Posterior vena cava (tissue), 2 donors: ENCODE measurements around the gene KBTBD2. TPM values are rescaled to one million over a fixed set of nuclear protein-coding genes. Genes with fewer than 3 reads are reported as not detected.
"Not testable (repeated sequence)": the region's sequence is repeated elsewhere in the genome, so short reads cannot be mapped to it uniquely, and the experiment has no call there.

Source experiments
- DNase-seq: peaks from one replicate; pipeline ENCODE4 v3.0.0-alpha.2; 2020; ENCODE audit warnings: low spot score
- intact Hi-C, 2 donors: fragments of 100-400 bp; cut with DNase I; formaldehyde crosslinking; loops; one replicate each; pipeline versions ENCODE4 v1.14.1 to v1.14.2; 2022 to 2023
- long read RNA-seq, 2 donors: library from polyadenylated mRNA; unstranded; transcript quantifications; one replicate each; pipeline ENCODE4 v2.0.0, GENCODE V29; 2020 to 2021
- total RNA-seq, 2 donors: library from RNA; stranded (reverse); fragmentation: NEBNext Ultra II Directional; extraction: Animal tissue kit (Norgen Biotek cat#: 25700); gene quantifications; one replicate each; pipeline ENCODE4 v1.2.1, GENCODE V29; 2021
- donor health status: DM: yes; HTN: yes; CAD: no.
- donor health status: DM: yes; HTN: yes; CAD: no.

KBTBD2 gene
- total RNA-seq, result 10 to 100 TPM; 24.1 to 34.8 TPM
- long read RNA-seq, donor 1, transcript KBTBD2-201 (4 exons, 3,745 nt), result major isoform, 8 of 14 reads
- long read RNA-seq, donor 1, partial matches to known transcripts, result 0 of 14 reads
- long read RNA-seq, donor 1, other reads (novel, unspliced or antisense), result 6 of 14 reads
- long read RNA-seq, donor 2, transcript KBTBD2-201 (4 exons, 3,745 nt), result major isoform, 7 of 12 reads
- long read RNA-seq, donor 2, partial matches to known transcripts, result 0 of 12 reads
- long read RNA-seq, donor 2, other reads (novel, unspliced or antisense), result 5 of 12 reads

GRCh38 chr7:32891043-32891799 lies at the start of gene KBTBD2:
Gene KBTBD2, minus strand, starts transcription at chr7:32891760. Its CDS starts 12,156 bp downstream, at chr7:32879604.
- DNase-seq, result peak; percentile 96
- intact Hi-C loops, result loop anchor here in 1 of 2 donors (10.0 kb wide), 1 partner anchor 54 kb away; no protein-coding TSS in a partner anchor

DNA sequence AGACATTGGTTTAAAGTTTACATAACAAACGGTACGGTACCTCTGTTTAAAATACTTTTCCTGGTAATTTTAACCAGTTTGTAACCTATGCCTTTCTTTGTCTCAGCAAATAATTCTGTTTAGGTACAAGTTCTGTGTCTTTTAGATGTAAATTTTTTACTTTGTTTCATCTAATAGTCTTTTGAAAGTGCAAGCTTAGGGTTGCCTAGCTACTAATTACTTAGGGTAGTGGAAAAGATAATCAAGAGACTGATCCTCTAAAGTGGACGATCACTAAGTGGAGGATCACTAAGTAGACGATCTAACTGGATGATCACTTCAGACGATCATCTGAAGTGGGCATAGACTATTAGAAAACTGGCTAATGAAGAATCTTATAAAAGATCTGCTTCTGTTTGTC lies 49.6 kb upstream of the KBTBD2 start:
- intact Hi-C loops, result loop anchor here in 1 of 2 donors (10.0 kb wide), 1 partner anchor 46 kb away; the partner anchor contains the start of gene KBTBD2
- no peak for DNase-seq

DNA sequence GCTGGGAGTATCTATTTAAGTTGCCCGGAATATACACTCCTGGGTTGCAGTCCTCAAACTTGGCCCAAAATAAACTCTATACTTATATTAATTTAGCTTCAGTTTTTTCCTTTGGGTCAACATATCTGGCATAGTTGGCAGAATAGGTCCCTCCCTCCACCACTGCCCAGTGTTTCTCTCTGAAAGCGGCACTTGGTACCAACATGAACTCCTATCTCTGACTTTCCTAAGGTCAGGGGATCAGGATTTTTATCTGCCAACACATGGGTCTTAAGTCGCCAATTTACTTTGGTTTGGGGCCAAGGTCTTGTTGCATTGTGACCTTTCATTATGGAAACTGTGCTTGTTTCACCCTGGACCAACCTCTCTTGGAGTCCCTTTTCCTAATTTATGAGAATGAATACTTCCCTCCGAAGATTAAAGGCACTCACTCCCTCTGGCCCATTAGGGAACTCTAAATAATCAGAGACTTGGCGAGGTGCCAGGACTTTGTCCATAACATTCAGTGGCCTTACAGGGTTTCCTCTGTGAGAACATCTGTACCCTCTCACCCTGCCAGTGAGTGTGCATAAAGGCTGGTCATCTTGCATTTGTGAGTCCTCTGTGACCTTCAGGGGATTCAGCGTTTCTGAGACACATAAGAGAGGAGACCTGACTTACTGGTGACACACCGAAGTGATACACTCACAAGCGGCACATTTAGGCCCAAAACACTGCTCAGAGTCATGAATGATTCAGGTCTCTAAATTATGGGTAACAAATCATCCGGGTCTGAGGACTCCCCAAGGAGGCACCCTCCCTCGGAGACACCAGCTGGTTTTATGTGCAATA lies 46.0 kb upstream of the KBTBD2 start:
- intact Hi-C loops, result no loop called here
- no peak for DNase-seq

GRCh38 chr7:32936689-32937088 lies 45.1 kb upstream of the KBTBD2 start:
- intact Hi-C loops, result no loop called here
- DNase-seq, result no peak

- intact Hi-C loops, result no loop called here
- no peak for DNase-seq
Measured at GRCh38 chr7:32935558-32935957, 44.0 kb upstream of the KBTBD2 start.

GRCh38 chr7:32930378-32930777 lies 38.8 kb upstream of the KBTBD2 start:
- intact Hi-C loops, result no loop called here
- no peak for DNase-seq

- no peak for DNase-seq
- intact Hi-C loops, result no loop called here
Measured at GRCh38 chr7:32929430-32930143, 38.0 kb upstream of the KBTBD2 start.

GRCh38 chr7:32928785-32929298 lies 37.3 kb upstream of the KBTBD2 start:
- DNase-seq, result no peak
- intact Hi-C loops, result no loop called here

DNA sequence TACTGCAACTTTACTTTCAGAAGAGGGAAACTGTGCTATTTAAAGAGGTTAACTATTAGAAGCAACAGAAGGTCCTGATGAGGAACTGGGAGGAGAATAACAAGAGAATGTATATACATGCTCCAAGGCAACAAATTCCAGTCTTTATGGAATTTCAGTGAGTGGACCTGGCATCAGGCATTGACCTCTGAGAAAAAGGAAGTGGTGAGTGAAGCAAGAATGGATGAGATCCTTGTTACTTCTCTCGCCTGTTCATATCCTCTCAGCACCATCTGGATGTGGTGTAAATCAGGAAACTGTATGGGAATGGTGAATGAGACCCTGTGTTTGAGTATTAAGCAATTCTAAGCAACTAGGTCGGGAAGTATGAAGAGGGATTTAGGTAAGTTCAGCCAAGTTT lies 30.3 kb upstream of the KBTBD2 start:
- intact Hi-C loops, result no loop called here
- DNase-seq, result no peak

- intact Hi-C loops, DNase-seq: not testable (repeated sequence)
Measured at GRCh38 chr7:32916994-32917393, 25.4 kb upstream of the KBTBD2 start.

GRCh38 chr7:32916006-32916405 lies 24.4 kb upstream of the KBTBD2 start:
- no peak for DNase-seq
- intact Hi-C loops, result no loop called here

DNA sequence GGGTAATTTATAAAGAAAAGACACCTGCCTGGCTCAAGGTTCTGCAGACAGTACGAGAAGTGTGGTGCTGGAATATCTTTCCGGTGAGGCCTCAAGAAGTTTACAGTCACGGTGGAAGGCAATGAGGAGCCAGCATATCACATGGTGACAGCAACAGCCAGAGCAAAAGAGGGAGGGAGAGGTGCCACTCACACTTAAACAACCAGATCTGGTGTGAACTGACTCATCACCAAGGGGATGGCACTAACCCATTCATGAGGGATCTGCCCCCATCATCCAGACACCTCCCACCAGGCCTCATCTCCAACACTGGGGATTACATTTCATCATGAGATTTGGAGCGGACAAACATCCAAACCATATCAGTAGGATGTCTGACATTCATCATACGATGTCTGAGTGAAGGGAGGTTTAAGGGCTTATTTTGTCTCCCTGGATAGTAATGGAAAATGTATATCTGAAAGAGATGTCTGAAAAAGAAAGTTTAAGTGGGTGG lies 23.5 kb upstream of the KBTBD2 start:
- intact Hi-C loops, result no loop called here
- no peak for DNase-seq

DNA sequence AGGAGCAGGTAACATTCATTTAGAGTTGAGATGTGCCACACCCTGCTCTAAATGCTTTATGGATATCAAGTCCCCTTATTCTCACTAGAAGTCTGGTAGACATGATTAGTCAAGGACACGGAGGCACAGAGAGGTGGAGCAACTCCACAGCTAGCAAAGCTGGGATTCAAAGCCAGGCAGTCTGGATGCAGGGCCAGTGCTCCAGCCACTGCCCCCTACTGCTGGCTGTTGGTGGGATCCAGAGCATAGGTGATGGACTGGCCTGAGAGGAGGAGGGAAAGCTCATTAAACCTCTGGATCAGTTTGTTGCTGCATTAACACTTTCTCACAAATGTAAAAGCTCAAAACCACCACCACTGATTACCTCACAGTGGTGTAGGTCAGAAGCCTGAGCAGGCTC lies 22.6 kb upstream of the KBTBD2 start:
- intact Hi-C loops, result no loop called here
- DNase-seq, result no peak

DNA sequence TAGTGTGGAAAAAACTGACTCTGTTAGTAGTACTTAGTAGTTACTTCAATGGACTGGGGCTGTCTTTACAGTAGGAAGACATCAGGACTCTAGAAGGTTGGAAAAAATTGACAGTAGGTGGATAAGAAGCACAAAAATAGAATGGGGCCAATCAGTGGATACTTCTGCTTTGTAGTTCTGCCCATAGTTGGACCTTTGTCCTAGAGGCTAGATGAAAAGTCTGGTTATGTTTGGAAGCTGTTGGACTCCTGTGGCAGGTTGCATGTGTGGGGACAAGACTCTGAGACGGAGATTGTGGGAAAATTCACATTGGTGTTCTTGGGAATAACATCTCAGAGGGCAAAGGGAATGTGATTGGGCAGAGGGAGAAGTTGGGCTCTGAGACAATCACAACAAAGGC lies 18.6 kb upstream of the KBTBD2 start:
- intact Hi-C loops, result no loop called here
- DNase-seq, result no peak

DNA sequence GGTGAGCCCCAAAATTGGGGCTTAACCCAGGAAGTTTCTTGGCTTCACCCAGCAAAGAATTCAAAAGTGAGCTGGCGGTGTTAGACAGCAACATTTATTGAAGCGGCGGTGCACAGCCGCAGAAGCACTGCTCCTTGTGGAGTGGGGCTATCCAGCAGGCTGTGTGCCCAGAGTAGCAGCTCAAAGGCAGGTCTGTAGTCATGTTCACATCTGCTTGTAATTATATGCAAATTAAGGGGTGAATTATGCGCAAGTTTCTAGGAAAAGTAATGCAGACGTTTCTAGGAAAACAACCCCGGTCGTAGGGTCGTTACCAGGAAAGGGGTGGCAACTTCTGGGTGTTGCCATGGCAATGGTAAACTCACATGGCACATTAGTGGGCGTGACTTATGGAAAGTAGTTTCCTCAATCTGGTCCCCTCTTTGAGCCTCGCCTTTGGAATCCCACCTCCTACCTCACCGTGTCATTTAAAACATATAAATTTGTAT lies 13.7 kb upstream of the KBTBD2 start:
- intact Hi-C loops, result no loop called here
- peak; percentile 85 for DNase-seq

GRCh38 chr7:32901629-32902028 lies 10.1 kb upstream of the KBTBD2 start:
- intact Hi-C loops, result no loop called here
- no peak for DNase-seq

- intact Hi-C loops, result no loop called here
Measured at GRCh38 chr7:32900433-32900995, 9.0 kb upstream of the KBTBD2 start.

GRCh38 chr7:32897376-32897775 lies 5.8 kb upstream of the KBTBD2 start:
- intact Hi-C loops, result loop anchor here in 1 of 2 donors (10.0 kb wide), 1 partner anchor 47 kb away; no protein-coding TSS in a partner anchor
- DNase-seq, result not testable (repeated sequence)

More at GRCh38 chr7:32900433-32900995, 9.0 kb upstream of the KBTBD2 start:
- no peak for DNase-seq
